Inflammatory macrophage treated with lipopolysaccharide for 4 hours (primary cell): ENCODE data around the gene POLR1B.
A peak's percentile ranks its signal among the peaks of the same experiment; 100 is the strongest.
"Not testable (repeated sequence)": the region's sequence is repeated elsewhere in the genome, so short reads cannot be mapped to it uniquely, and the experiment has no call there.

Experiments used
- DNase-seq: peaks from one replicate; pipeline ENCODE4 v3.0.0-alpha.2; 2020

The POLR1B gene, protein sequence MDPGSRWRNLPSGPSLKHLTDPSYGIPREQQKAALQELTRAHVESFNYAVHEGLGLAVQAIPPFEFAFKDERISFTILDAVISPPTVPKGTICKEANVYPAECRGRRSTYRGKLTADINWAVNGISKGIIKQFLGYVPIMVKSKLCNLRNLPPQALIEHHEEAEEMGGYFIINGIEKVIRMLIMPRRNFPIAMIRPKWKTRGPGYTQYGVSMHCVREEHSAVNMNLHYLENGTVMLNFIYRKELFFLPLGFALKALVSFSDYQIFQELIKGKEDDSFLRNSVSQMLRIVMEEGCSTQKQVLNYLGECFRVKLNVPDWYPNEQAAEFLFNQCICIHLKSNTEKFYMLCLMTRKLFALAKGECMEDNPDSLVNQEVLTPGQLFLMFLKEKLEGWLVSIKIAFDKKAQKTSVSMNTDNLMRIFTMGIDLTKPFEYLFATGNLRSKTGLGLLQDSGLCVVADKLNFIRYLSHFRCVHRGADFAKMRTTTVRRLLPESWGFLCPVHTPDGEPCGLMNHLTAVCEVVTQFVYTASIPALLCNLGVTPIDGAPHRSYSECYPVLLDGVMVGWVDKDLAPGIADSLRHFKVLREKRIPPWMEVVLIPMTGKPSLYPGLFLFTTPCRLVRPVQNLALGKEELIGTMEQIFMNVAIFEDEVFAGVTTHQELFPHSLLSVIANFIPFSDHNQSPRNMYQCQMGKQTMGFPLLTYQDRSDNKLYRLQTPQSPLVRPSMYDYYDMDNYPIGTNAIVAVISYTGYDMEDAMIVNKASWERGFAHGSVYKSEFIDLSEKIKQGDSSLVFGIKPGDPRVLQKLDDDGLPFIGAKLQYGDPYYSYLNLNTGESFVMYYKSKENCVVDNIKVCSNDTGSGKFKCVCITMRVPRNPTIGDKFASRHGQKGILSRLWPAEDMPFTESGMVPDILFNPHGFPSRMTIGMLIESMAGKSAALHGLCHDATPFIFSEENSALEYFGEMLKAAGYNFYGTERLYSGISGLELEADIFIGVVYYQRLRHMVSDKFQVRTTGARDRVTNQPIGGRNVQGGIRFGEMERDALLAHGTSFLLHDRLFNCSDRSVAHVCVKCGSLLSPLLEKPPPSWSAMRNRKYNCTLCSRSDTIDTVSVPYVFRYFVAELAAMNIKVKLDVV

DNA sequence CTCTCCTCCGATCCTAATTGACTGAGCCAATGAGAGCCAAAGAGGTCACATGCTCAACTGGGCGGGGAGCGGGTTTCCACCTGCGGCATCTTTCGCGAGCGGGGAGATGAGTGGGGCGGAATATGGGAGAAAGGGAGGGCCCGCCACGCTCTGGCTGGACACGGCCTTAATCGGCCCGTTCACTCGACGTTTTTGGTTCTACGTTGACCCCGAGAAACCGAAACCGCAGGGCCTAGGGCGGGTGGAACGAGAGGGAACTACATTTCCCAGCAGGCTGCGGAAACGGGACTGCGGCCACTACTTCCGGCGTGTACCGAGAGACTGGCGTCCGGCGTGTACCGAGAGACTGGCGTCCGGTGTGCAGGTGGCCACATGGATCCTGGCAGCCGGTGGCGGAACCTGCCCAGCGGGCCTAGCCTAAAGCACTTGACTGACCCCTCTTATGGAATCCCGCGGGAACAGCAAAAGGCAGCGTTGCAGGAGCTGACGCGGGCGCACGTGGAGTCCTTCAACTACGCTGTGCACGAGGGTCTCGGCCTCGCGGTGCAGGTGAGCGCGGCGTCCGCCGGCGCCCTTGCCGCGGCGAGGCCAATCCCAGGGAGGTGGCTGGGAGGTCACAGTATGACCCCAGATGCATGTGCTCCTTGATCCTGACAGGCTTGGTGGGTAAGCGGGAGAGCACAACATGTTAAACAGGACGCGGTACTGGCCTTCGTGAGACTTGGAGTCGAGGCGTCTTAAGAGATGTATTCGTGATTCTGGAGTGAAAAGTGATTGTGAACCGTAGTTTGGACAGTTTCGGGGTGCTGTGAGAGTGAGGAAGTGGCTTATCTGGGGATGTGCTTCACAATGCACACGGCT lies at the start of gene POLR1B:
TSS of gene POLR1B (plus strand) at position 343 of the 861 bp plus-strand sequence. CDS start at position 373, 30 bp downstream.
- peak; percentile 89 for DNase-seq

DNA sequence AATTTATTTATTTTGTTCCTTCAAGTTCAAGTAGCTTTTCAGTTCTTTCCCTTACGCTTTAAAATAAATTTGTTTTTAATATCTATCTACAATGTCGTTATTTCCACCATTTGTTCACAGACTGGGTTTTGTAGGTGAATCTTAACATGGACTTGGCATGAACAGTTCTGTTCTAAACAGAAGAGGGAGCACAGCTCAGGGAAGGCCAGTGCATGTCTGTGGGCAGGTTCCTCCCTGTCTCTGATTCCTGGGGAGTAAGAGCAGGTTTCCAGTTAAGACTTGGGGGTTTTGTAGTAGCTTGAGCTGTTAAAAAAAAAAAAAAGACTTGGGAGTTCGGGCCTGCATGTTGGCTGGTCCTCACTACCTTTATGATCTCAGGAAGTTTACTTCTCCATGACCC lies 49.2 kb upstream of the POLR1B start:
- DNase-seq, result no peak

DNA sequence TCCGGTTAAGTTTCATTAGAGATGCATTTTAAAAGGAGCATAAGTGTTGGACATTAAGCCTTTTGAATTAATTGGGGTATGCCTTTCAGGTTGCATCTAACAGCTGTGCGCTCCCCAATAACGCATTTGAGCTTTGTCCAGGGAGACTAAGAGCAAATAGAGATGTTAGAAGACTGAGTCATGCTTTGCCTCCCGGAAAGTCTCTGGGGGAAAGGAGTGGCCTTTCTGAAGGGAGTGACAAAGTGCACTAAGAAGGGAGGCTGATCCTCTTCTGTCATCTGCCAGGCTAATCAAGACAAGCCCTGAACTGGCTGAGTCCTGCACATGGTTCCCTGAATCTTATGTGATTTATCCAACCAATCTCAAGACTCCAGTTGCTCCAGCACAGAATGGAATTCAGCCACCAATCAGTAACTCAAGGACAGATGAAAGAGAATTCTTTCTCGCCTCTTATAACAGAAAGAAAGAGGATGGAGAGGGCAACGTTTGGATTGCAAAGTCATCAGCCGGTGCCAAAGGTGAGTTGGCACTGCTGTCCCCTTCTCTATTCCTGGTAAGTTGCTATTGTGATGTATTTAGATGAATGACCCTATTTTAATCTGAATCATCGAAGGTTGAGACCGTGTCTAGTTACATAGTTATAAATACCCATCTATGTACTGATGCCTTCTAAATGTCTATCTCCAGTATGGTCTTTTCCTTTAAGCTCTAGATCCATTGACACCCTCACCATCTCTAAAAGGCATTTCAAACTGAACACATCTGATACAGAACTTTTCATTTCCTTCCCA lies 48.2 kb upstream of the POLR1B start:
- no peak for DNase-seq

DNA sequence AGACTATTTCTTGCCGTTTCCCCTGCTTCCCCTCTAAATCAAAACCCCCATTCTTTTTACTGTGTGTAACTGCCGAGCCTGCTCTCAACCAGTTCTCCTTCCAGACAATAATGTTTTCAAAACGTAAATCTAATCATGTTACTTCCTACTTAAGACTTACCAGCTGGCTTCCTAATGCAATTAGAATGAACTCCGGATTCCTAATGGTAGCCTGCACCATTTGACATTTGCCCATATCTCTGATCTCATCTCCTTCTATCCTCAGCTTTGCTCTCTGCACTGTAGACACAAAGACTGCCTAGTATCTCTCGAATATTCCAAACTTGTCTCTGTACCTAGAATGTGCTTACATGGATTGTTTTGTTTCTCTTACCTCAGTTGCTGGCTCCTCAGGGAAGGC lies 47.4 kb upstream of the POLR1B start:
- DNase-seq, result no peak

DNA sequence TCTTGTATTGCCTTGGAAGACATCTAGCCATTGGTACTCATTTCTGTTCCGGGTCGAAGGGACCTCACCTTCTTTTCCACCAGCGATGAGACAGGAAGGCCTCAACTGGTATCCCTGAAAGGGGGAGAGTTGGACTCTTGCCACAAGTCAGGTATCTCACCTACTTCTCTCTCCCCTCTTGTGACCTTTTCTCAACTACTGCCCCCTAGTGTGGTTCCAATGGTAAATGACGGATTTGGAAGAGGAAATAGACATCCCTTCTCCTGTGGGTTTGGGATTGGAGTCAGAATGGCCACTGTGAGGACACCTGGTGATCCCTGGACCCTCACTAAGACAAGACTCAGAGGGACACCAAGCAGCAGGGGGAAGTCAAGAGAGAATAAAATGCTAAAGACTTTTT lies 46.4 kb upstream of the POLR1B start:
- DNase-seq, result not testable (repeated sequence)

DNA sequence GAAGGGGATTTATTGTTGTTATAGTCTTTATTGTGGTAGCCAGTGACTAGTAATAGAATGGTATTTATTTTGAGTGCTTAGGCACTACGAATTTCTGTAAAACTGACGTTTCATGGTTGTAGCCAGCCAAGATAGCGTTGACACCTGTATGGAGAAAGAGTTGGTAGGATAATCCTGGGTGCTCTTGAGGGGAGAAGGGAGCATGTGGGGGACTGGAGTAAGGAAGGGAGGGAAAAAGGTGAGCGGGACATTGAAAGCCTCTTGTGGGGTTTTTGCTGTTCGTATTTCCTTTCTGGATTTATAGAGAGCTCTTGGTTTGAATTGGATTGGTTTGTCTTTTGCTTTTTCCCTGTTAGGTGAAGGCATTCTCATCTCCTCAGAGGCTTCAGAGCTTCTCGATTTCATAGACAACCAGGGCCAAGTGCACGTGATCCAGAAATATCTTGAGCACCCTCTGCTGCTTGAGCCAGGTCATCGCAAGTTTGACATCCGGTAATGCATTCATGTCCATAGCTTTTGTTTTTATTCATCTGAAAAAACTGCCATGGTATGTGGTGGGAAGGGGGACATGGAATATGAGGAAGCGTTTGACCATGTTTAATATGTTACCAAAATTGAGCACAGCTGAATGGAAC lies 41.3 kb upstream of the POLR1B start:
- peak; percentile 64 for DNase-seq

DNA sequence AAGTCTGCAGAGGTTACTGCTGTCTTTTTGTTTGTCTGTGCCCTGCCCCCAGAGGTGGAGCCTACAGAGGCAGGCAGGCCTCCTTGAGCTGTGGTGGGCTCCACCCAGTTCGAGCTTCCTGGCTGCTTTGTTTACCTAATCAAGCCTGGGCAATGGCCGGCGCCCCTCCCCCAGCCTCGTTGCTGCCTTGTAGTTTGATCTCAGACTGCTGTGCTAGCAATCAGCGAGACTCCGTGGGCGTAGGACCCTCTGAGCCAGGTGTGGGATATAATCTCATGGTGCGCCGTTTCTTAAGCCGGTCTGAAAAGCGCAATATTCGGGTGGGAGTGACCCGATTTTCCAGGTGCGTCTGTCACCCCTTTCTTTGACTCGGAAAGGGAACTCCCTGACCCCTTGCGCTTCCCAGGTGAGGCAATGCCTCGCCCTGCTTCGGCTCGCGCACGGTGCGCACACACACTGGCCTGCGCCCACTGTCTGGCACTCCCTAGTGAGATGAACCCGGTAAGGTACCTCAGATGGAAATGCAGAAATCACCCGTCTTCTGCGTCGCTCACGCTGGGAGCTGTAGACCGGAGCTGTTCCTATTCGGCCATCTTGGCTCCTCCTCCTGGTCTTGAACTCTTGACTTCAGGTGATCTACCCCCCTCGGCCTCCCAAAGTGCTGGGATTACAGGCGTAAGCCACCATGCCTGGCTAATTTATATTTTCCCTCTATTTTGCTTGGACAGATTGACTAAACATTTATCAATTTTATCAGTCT lies 32.8 kb upstream of the POLR1B start:
- DNase-seq, result not testable (repeated sequence)

DNA sequence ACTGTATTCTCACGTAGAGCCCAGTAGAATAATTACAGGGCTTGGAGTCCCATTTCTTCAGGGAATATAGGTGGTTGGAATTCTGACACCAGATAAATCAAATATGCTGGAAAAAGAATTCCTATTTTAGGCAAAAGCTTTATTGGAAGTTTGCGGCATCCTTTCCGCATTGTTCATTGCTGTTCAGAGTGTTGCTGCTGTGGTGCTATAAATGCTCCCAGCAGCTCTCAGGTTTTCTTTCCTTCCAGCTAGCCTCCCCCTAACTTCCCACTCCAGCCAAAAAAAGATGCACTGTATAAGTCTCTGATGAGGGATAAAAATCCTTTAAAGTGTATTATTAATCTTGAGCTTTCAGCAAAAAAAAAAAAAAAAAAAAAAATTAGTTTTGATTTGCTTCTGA lies 25.5 kb upstream of the POLR1B start:
- DNase-seq, result no peak

DNA sequence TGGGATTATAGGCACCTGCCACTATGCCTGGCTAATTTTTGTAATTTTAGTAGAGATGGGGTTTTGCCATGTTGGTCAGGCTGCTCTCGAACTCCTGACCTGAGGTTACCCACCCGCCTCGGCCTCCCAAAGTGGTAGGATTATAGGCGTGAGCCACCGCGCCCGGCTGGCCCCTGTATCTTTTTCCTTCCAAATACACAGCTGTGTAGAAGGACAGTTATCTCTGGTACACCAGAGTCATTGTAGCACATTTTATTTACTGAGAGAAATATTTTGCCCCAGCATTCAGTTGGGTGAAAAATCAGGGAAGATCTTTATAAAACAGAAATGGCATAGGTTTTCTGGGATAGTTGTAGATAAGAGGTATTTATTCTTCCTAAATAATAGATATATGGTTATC lies 23.5 kb upstream of the POLR1B start:
- no peak for DNase-seq

DNA sequence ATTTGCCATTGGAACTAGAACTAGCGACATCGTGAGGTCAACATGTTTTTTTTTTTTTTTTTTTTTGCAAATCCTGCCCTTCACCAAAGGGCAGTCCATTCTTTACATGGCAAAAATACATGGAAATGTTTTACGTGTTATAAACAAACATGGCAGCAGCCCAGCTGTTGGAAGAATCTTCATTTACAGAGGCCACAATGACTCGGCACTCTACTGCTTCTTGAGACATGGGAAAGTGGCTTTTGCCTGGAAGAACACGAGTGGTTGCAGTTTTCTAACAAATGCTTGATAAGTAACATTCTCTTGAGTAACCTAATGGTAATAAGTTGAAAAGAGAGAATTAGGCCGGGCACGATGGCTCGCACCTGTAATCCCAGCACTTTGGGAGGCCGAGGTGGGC lies 22.8 kb upstream of the POLR1B start:
- DNase-seq, result no peak

DNA sequence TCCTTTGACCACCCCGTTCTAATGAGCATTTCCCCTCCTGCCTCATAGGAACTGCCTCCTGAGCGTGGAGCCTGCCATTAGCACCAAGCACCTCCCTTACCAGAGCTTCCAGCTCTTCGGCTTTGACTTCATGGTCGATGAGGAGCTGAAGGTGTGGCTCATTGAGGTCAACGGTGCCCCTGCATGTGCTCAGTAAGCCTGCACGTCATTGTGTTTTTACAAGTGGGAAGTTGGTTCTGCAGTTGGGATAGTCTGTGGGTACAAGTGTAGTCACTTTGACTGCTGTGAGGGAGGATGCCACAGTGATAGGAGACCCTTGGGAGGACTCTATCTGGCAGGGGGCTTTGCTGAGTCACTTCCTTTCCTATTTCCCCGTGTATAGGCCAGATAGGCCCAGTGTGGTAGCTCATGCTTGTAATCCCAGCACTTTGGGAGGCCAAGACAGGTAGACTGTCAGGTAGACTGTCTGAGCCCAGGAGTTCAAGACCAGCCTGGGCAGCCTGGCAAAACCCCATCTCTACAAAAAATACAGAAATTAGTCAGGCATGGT lies 22.0 kb upstream of the POLR1B start:
- no peak for DNase-seq

DNA sequence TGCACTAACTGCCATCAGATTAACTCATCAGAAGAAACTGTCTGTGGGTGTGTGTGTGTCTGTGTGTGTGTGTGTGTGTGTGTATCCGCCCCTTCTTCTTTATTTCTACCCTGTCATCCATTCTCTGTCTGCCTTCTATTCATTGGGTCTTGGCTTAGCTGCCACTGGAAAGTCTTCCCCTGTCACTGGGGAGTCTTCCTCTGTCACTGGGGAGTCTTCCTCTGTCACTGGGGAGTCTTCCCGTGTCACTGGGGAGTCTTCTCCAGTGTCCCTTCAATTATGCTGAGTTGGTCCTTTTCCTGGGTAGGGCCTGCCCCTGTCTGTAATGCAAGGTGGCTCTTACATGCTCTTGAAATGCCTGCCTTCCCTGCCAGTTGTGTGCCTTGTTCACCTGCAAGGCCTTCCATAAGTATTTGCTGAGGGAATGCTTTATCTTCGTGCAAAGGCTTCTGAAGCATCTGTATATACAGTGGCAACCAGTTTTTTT lies 18.9 kb upstream of the POLR1B start:
- no peak for DNase-seq

DNA sequence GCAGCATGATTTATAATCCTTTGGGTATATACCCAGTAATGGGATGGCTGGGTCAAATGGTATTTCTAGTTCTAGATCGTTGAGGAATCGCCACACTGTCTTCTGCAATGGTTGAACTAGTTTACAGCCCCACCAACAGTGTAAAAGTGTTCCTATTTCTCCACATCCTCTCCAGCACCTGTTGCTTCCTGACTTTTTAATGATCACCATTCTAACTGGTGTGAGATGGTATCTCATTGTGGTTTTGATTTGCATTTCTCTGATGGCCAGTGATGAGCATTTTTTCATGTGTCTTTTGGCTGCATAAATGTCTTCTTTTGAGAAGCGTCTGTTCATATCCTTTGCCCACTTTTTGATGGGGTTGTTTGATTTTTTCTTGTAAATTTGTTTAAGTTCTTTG lies 18.0 kb upstream of the POLR1B start:
- DNase-seq, result not testable (repeated sequence)

DNA sequence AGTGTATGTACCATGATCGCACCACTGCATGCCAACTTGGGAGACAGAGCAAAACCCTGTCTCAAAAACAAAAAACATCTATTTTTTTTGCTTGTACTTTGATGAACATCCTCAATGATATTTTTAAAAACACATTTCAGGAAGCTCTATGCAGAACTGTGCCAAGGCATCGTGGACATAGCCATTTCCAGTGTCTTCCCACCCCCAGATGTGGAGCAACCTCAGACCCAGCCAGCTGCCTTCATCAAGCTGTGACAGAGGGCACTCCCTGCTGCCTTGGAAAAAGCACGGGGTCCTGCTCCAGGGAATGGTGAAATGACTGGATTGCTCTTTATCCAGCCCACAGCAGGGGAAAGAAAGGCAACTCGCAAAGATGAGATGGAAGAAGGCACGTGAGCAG lies 13.7 kb upstream of the POLR1B start:
- no peak for DNase-seq

DNA sequence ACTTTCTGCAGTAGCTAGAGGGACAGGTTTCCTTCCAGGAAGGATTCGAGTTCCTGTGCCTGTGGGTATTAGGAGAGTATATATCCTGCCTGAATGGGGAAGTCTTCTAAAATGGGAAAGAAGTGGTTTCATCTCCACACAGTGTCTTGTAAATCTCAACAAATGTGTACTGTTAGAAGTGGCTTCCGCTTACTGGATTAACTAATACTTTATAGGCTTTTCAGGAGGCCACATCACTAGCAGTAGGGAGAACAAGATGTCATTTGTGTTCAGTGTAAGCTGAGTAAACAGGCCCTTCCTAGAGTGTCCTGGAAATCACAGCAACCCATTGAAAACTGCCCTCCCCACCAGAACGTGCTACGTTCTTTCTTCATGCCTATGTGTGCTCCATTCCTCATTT lies 12.5 kb upstream of the POLR1B start:
- DNase-seq, result peak; percentile 43

DNA sequence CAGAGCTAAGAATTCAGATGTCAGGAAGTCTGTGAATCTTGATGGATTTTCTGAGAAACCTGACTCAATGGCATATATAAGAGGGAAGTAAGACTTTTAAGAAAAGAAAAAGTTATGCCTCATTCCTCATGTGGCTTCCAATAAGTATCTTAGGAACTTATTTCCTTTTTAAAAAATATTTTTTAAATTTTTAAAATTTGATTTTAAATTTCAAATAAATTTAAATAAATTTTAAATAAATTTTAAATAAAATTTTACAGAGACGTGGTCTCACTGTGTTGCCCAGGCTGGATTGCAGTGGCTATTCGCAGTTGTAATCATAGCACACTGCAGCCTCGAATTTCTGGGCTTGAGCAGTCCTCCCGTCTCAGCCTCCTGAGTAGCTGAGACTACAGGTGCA lies 11.5 kb upstream of the POLR1B start:
- no peak for DNase-seq

DNA sequence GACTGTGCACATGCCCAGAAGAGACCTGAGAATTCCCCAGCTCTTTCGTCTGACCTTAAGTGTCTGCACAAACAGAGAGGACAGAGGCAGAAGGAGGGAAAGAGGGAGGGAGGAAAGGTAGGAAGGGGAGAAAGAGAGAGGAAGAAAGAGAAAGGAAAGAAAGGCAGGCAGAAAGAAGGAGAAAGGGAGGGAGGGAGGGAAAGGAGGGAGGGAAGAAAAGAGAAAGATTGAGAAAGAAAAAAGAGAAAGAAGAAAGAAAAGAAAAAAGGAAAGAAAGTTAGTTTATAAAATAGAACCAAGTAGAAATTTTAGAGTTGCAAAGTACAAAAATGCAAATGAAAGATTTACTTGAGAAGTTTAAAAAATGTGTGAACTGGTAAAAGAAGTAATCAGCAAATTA lies 7.4 kb upstream of the POLR1B start:
- DNase-seq, result no peak

DNA sequence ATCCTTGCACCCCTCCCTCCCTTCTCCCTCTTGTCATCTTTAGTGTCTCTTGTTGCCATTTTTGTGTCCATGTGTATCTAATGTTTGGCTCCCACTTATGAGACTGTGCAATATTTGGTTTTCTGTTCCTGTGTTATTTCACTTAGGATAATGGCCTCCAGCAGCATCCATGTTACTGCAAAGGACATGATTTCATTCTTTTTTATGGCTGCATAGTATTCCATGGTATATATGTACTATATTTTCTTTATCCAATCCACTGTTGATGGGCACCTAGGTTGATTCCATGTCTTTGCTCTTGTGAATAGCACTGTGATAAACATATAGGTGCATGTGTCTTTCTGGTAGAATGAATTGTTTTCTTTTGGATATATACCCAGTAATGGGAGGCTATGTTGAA lies 5.6 kb upstream of the POLR1B start:
- DNase-seq, result not testable (repeated sequence)

DNA sequence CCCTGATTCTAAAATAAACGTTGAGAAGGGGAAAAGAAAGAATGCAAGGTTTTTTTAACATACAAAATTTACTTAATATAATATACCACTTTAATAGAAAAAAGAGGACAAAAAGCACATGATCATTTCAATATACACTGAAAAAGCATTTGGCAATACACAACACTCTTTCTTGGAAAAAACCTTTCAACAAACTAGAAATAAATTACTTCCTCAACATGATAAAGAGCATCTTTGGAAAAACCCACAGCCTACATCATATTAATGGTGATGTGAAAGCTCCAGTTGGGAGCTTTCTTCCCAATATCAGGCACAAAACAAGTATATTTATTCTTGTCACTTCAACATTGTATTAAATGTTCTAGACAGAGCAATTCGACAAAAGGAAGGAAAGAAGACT lies 3.0 kb upstream of the POLR1B start:
- DNase-seq, result peak; percentile 40

DNA sequence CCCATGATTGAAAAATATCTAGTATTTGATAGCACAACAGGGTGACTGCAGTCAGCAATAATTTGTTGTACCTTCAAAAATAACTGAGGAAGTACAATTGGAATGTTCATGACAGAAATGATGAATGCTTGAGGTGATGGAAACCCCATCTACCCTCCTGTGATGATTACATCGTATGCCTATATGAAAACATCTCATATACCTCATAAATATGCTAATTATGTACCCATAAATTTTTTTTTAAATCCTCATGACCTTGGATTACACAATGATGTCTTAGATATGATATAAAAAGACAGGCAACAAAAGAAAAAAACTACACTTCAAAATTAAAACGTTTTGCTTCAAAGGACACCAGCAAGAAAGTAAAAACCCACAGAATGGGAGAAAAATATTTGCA lies 1.4 kb upstream of the POLR1B start:
- DNase-seq, result peak; percentile 15
